Stimulated activated naive CD8-positive, alpha-beta T cell treated with anti-CD3 and anti-CD28 coated beads, Interleukin-15, Interleukin-2, amounts not matched to agents 100 ng/mL and 50 ng/mL, for 24 hours (primary cell): ENCODE data around the gene SKAP1.
A peak's percentile ranks its signal among the peaks of the same experiment; 100 is the strongest.
"Not testable (repeated sequence)": the region's sequence is repeated elsewhere in the genome, so short reads cannot be mapped to it uniquely, and the experiment has no call there.

Experiments used
- H3K27ac Mint-ChIP-seq: one replicate; pipeline ENCODE4 v1.8.0; 2021; ENCODE audit warnings: mild to moderate bottlenecking, mixed read lengths
- H3K27me3 Mint-ChIP-seq: one replicate; pipeline ENCODE4 v1.8.0; 2021; ENCODE audit warnings: mixed read lengths
- H3K36me3 Mint-ChIP-seq: one replicate; pipeline ENCODE4 v1.8.0; 2021; ENCODE audit warnings: low read depth, mixed read lengths
- H3K4me1 Mint-ChIP-seq: one replicate; pipeline ENCODE4 v1.8.0; 2021; ENCODE audit warnings: low read depth, mixed read lengths
- H3K4me3 Mint-ChIP-seq: one replicate; pipeline ENCODE4 v1.8.0; 2021; ENCODE audit warnings: mild to moderate bottlenecking, mixed read lengths
- H3K9me3 Mint-ChIP-seq: one replicate; pipeline ENCODE4 v1.8.0; 2021; ENCODE audit warnings: mixed read lengths

The SKAP1 gene

GRCh38 chr17:48348352-48348751, 81.7 kb downstream of the SKAP1 start:
- Mint-ChIP-seq H3K4me3 (no peak overlapping the region), H3K4me1 (peaks cover 5% of the 10 kb centered on the region), H3K36me3 (peaks cover 32% of the 10 kb centered on the region), H3K9me3 (no peaks in the 10 kb centered on the region), H3K27ac (peak overlapping the region; percentile 33), H3K27me3 (no peaks in the 10 kb centered on the region)

- H3K27ac Mint-ChIP-seq, result no peak overlapping the region
- H3K36me3 Mint-ChIP-seq, result peaks cover 36% of the 10 kb centered on the region
- peaks cover 4% of the 10 kb centered on the region for H3K4me1 Mint-ChIP-seq
- no peak overlapping the region for H3K4me3 Mint-ChIP-seq
- no peaks in the 10 kb centered on the region for H3K9me3 Mint-ChIP-seq
- no peaks in the 10 kb centered on the region for H3K27me3 Mint-ChIP-seq
Measured at GRCh38 chr17:48347177-48347576, 82.8 kb downstream of the SKAP1 start.

GRCh38 chr17:48344251-48344650, 85.8 kb downstream of the SKAP1 start:
- Mint-ChIP-seq H3K9me3 (no peaks in the 10 kb centered on the region), H3K36me3 (peaks cover 40% of the 10 kb centered on the region), H3K27ac (no peak overlapping the region), H3K4me1 (no peaks in the 10 kb centered on the region), H3K27me3 (no peaks in the 10 kb centered on the region), H3K4me3 (no peak overlapping the region)

GRCh38 chr17:48340916-48341315, 89.1 kb downstream of the SKAP1 start:
- H3K4me1 Mint-ChIP-seq, result peaks cover 4% of the 10 kb centered on the region
- no peak overlapping the region for H3K27ac Mint-ChIP-seq
- H3K27me3 Mint-ChIP-seq, result no peaks in the 10 kb centered on the region
- peaks cover 37% of the 10 kb centered on the region for H3K36me3 Mint-ChIP-seq
- no peak overlapping the region for H3K4me3 Mint-ChIP-seq
- no peaks in the 10 kb centered on the region for H3K9me3 Mint-ChIP-seq

GRCh38 chr17:48338720-48339119, 91.3 kb downstream of the SKAP1 start:
- Mint-ChIP-seq H3K36me3 (peaks cover 18% of the 10 kb centered on the region), H3K4me1 (peaks cover 7% of the 10 kb centered on the region), H3K27me3 (no peaks in the 10 kb centered on the region), H3K9me3 (no peaks in the 10 kb centered on the region), H3K27ac (no peak overlapping the region), H3K4me3 (no peak overlapping the region)

- not testable (repeated sequence) for H3K27me3 Mint-ChIP-seq, H3K9me3 Mint-ChIP-seq, H3K4me3 Mint-ChIP-seq
- peaks cover 16% of the 10 kb centered on the region for H3K36me3 Mint-ChIP-seq
- peaks cover 12% of the 10 kb centered on the region for H3K4me1 Mint-ChIP-seq
- peak overlapping the region; percentile 27 for H3K27ac Mint-ChIP-seq
Measured at GRCh38 chr17:48337903-48338302, 92.1 kb downstream of the SKAP1 start.

- H3K27me3 Mint-ChIP-seq, result no peaks in the 10 kb centered on the region
- H3K9me3 Mint-ChIP-seq, result no peaks in the 10 kb centered on the region
- no peak overlapping the region for H3K4me3 Mint-ChIP-seq
- peaks cover 12% of the 10 kb centered on the region for H3K4me1 Mint-ChIP-seq
- H3K27ac Mint-ChIP-seq, result no peak overlapping the region
- peaks cover 10% of the 10 kb centered on the region for H3K36me3 Mint-ChIP-seq
Measured at GRCh38 chr17:48336986-48337385, 93.0 kb downstream of the SKAP1 start.

GRCh38 chr17:48335858-48336500, 94.0 kb downstream of the SKAP1 start:
- H3K4me1 Mint-ChIP-seq, result peaks cover 12% of the 10 kb centered on the region
- H3K27ac Mint-ChIP-seq, result no peak overlapping the region
- H3K27me3 Mint-ChIP-seq, result no peaks in the 10 kb centered on the region
- no peaks in the 10 kb centered on the region for H3K9me3 Mint-ChIP-seq
- no peak overlapping the region for H3K4me3 Mint-ChIP-seq
- H3K36me3 Mint-ChIP-seq, result peaks cover 1% of the 10 kb centered on the region

- Mint-ChIP-seq H3K27ac (no peak overlapping the region), H3K36me3 (peaks cover 8% of the 10 kb centered on the region), H3K27me3 (no peaks in the 10 kb centered on the region), H3K4me3 (no peak overlapping the region), H3K9me3 (no peaks in the 10 kb centered on the region), H3K4me1 (peaks cover 15% of the 10 kb centered on the region)
Measured at GRCh38 chr17:48335146-48335784, 94.7 kb downstream of the SKAP1 start.

GRCh38 chr17:48333034-48333530, 96.9 kb downstream of the SKAP1 start:
- Mint-ChIP-seq H3K4me3 (no peak overlapping the region), H3K27me3 (no peaks in the 10 kb centered on the region), H3K36me3 (peaks cover 15% of the 10 kb centered on the region), H3K9me3 (no peaks in the 10 kb centered on the region), H3K27ac (no peak overlapping the region), H3K4me1 (peaks cover 19% of the 10 kb centered on the region)

GRCh38 chr17:48330887-48331286, 99.1 kb downstream of the SKAP1 start:
- Mint-ChIP-seq H3K9me3 (no peaks in the 10 kb centered on the region), H3K27ac (no peak overlapping the region), H3K27me3 (no peaks in the 10 kb centered on the region), H3K36me3 (peaks cover 15% of the 10 kb centered on the region), H3K4me3 (no peak overlapping the region), H3K4me1 (peaks cover 15% of the 10 kb centered on the region)

GRCh38 chr17:48330421-48330820, 99.6 kb downstream of the SKAP1 start:
- Mint-ChIP-seq H3K4me1 (peaks cover 12% of the 10 kb centered on the region), H3K27ac (no peak overlapping the region), H3K4me3 (no peak overlapping the region), H3K9me3 (no peaks in the 10 kb centered on the region), H3K27me3 (no peaks in the 10 kb centered on the region), H3K36me3 (peaks cover 15% of the 10 kb centered on the region)

- Mint-ChIP-seq H3K9me3 (no peaks in the 10 kb centered on the region), H3K4me1 (peaks cover 12% of the 10 kb centered on the region), H3K4me3 (no peak overlapping the region), H3K36me3 (peaks cover 15% of the 10 kb centered on the region), H3K27me3 (no peaks in the 10 kb centered on the region), H3K27ac (peak overlapping the region; percentile 52)
Measured at GRCh38 chr17:48328457-48328856, 101.6 kb downstream of the SKAP1 start.

GRCh38 chr17:48326310-48326709, 103.7 kb downstream of the SKAP1 start:
- H3K36me3 Mint-ChIP-seq, result peaks cover 15% of the 10 kb centered on the region
- H3K4me1 Mint-ChIP-seq, result peaks cover 7% of the 10 kb centered on the region
- no peak overlapping the region for H3K27ac Mint-ChIP-seq
- no peaks in the 10 kb centered on the region for H3K9me3 Mint-ChIP-seq
- H3K27me3 Mint-ChIP-seq, result no peaks in the 10 kb centered on the region
- H3K4me3 Mint-ChIP-seq, result no peak overlapping the region

- no peak overlapping the region for H3K27ac Mint-ChIP-seq
- H3K4me3 Mint-ChIP-seq, result no peak overlapping the region
- H3K4me1 Mint-ChIP-seq, result no peaks in the 10 kb centered on the region
- peaks cover 7% of the 10 kb centered on the region for H3K36me3 Mint-ChIP-seq
- no peaks in the 10 kb centered on the region for H3K27me3 Mint-ChIP-seq
- H3K9me3 Mint-ChIP-seq, result no peaks in the 10 kb centered on the region
Measured at GRCh38 chr17:48322060-48322459, 108.0 kb downstream of the SKAP1 start.

GRCh38 chr17:48317732-48318131, 112.3 kb downstream of the SKAP1 start:
- Mint-ChIP-seq H3K4me3 (no peak overlapping the region), H3K27me3 (no peaks in the 10 kb centered on the region), H3K27ac (no peak overlapping the region), H3K36me3 (peaks cover 17% of the 10 kb centered on the region), H3K9me3 (no peaks in the 10 kb centered on the region), H3K4me1 (peaks cover 4% of the 10 kb centered on the region)
